K562 (cell line): ENCODE data around the gene ANAPC4. TPM values are rescaled to one million over a fixed set of nuclear protein-coding genes. Genes with fewer than 3 reads are reported as not detected.

Experiments used
- ATF7 ChIP-seq: fragments of 450-650 bp; IDR thresholded peaks from 2 replicates; pipeline ENCODE4 v1.7.1; 2014; ENCODE audit warnings: mild to moderate bottlenecking, moderate library complexity
- BRD9 ChIP-seq: fragments of 450-650 bp; IDR thresholded peaks from 2 replicates; pipeline ENCODE4 v1.6.1; 2018; ENCODE audit warnings: low read depth; ENCODE audit not compliant: partially characterized antibody
- IFI16 ChIP-seq: fragments of 250-450 bp; sonication (Bioruptor Pico); IDR thresholded peaks from 2 replicates; pipeline ENCODE4 v2.1.2; 2022; ENCODE audit warnings: mild to moderate bottlenecking, inconsistent platforms
- MAFF ChIP-seq: IDR thresholded peaks from 2 replicates; pipeline ENCODE4 v1.6.1; 2012; ENCODE audit warnings: low read length, improper control_type of control experiment
- NCOR1 ChIP-seq: fragments of 450-650 bp; IDR thresholded peaks from 2 replicates; pipeline ENCODE4 v1.6.1; 2016; ENCODE audit warnings: mild to moderate bottlenecking, moderate library complexity
- NUFIP1 ChIP-seq: fragments of 450-650 bp; IDR thresholded peaks from 2 replicates; pipeline ENCODE4 v1.6.1; 2018; ENCODE audit not compliant: partially characterized antibody
- RBM25 ChIP-seq: fragments of 200-400 bp; formaldehyde crosslinking; IDR thresholded peaks from 2 replicates; pipeline ENCODE4 v1.6.1; 2018; ENCODE audit warnings: low read length, low read depth, moderate library complexity; ENCODE audit not compliant: severe bottlenecking
- RNF219 ChIP-seq: fragments of 250-450 bp; sonication (Bioruptor Pico); IDR thresholded peaks from 2 replicates; pipeline ENCODE4 v1.5.0; 2022; ENCODE audit warnings: mild to moderate bottlenecking
- ZBED1 ChIP-seq: IDR thresholded peaks from 2 replicates; pipeline ENCODE4 v1.6.1; 2014
- ZNF407 ChIP-seq: fragments of 450-650 bp; IDR thresholded peaks from 2 replicates; pipeline ENCODE4 v1.6.1; 2016; ENCODE audit warnings: low read depth
- polyA plus RNA-seq, 8 experiments: library from polyadenylated mRNA; depleted of rRNA in 4 of 8; stranded (reverse) in 5 of 8; unstranded in 3 of 8; fragments of >200 nt; fragmentation: Nextera tagmentation in 2 of 8; fragmentation: Illumina TruSeq in 1 of 8; extraction: Ambion mirVana in 2 of 8; extraction: Trizol in 1 of 8; gene quantifications; 2 replicates each; pipeline versions ENCODE4 v1.2.1 to v1.2.3, GENCODE V29; 2011 to 2014; ENCODE audit warnings: inconsistent platforms in 1 of 8, missing spikeins in 1 of 8
- total RNA-seq, 7 experiments: library from RNA; depleted of rRNA in 6 of 7; stranded (reverse); fragments of >200 nt in 6 of 7; fragmentation: Illumina TruSeq in 2 of 7; extraction: Trizol in 2 of 7; gene quantifications; 2 replicates each; pipeline versions ENCODE4 v1.2.1 to v1.2.3, GENCODE V29; 2011 to 2021; ENCODE audit warnings: low replicate concordance in 1 of 7
- TF ChIP-seq, protein P1 (sequence below): fragments of 450-650 bp; formaldehyde crosslinking; IDR thresholded peaks from 2 replicates; pipeline ENCODE4 v1.4.0; 2020; ENCODE audit warnings: mild to moderate bottlenecking, moderate library complexity
- TF ChIP-seq, protein P2 (sequence below): sonication (generic); formaldehyde crosslinking; IDR thresholded peaks from 2 replicates; pipeline ENCODE4 v1.8.0; 2022; ENCODE audit warnings: mild to moderate bottlenecking, low read depth, missing genetic modification reagents
- TF ChIP-seq, protein P3 (sequence below): fragments of 200-800 bp; sonication (Bioruptor generic); IDR thresholded peaks from 2 replicates; pipeline ENCODE4 v1.6.1; 2017; ENCODE audit warnings: missing genetic modification characterization, missing compliant biosample characterization
- TF ChIP-seq, protein P4 (sequence below): sonication (generic); formaldehyde crosslinking; IDR thresholded peaks from 2 replicates; pipeline ENCODE4 v1.9.0; 2022; ENCODE audit warnings: mild to moderate bottlenecking, missing genetic modification reagents

ANAPC4 gene
- total and polyA plus RNA-seq, 9 of the 15 experiments (the other 6 are each of a cell fraction or from before 2014, with no cell fraction given): 23.9 to 47.0 (median 31.9) TPM

DNA sequence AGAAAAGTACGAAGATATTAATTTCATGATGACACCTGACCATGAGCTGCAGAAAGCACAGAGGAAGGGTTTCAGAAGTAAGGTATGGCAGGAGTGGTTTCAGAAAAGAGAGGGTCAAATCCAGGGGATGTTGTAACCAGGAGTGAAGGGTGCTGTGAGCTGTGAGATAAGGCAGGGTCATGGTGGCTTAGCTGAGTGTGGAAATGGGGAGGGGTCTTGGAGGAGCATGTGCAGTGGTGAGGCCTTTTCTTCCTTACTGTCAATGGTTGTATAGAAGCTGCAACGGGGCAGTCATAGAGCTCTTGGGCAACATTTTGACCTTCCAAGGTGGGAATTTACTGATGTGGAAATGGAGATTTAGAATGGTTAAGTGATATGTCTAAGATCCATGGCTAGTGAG is 2.5 kb downstream of the ANAPC4 start (continued):
- TF ChIP-seq, protein P1, sequence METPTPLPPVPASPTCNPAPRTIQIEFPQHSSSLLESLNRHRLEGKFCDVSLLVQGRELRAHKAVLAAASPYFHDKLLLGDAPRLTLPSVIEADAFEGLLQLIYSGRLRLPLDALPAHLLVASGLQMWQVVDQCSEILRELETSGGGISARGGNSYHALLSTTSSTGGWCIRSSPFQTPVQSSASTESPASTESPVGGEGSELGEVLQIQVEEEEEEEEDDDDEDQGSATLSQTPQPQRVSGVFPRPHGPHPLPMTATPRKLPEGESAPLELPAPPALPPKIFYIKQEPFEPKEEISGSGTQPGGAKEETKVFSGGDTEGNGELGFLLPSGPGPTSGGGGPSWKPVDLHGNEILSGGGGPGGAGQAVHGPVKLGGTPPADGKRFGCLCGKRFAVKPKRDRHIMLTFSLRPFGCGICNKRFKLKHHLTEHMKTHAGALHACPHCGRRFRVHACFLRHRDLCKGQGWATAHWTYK: no peak
- TF ChIP-seq ZNF407 (no peak), RBM25 (no peak), RNF219 (CRISPR knock-in tag) (no peak), ZBED1 (no peak), NCOR1 (no peak), IFI16 (CRISPR knock-in tag) (no peak), NUFIP1 (no peak), ATF7 (no peak), MAFF (no peak), BRD9 (no peak)
- TF ChIP-seq, protein P2, sequence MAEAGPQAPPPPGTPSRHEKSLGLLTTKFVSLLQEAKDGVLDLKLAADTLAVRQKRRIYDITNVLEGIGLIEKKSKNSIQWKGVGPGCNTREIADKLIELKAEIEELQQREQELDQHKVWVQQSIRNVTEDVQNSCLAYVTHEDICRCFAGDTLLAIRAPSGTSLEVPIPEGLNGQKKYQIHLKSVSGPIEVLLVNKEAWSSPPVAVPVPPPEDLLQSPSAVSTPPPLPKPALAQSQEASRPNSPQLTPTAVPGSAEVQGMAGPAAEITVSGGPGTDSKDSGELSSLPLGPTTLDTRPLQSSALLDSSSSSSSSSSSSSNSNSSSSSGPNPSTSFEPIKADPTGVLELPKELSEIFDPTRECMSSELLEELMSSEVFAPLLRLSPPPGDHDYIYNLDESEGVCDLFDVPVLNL (CRISPR knock-in tag): no peak
- TF ChIP-seq, protein P3, sequence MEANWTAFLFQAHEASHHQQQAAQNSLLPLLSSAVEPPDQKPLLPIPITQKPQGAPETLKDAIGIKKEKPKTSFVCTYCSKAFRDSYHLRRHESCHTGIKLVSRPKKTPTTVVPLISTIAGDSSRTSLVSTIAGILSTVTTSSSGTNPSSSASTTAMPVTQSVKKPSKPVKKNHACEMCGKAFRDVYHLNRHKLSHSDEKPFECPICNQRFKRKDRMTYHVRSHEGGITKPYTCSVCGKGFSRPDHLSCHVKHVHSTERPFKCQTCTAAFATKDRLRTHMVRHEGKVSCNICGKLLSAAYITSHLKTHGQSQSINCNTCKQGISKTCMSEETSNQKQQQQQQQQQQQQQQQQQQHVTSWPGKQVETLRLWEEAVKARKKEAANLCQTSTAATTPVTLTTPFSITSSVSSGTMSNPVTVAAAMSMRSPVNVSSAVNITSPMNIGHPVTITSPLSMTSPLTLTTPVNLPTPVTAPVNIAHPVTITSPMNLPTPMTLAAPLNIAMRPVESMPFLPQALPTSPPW: no peak
- TF ChIP-seq, protein P4, sequence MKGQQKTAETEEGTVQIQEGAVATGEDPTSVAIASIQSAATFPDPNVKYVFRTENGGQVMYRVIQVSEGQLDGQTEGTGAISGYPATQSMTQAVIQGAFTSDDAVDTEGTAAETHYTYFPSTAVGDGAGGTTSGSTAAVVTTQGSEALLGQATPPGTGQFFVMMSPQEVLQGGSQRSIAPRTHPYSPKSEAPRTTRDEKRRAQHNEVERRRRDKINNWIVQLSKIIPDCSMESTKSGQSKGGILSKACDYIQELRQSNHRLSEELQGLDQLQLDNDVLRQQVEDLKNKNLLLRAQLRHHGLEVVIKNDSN (CRISPR knock-in tag): no peak
